Upper lobe of left lung (tissue), 6 donors: ENCODE data around the gene PAX2. TPM values are rescaled to one million over a fixed set of nuclear protein-coding genes. Genes with fewer than 3 reads are reported as not detected.

Experiments used
- ATAC-seq, 2 donors: fragments of 200-7000 bp; cut with Tn5 transposase; one replicate each; pipeline ENCODE4 v1.9.1; 2022; ENCODE audit warnings: mild to moderate bottlenecking in 2 of 2, moderate library complexity in 2 of 2; ENCODE audit not compliant: low FRiP score in 2 of 2
- DNase-seq, 2 donors: peaks; one replicate each; pipeline ENCODE4 v3.0.0-alpha.2; 2019 to 2020
- H3K27ac ChIP-seq, 4 donors: fragments of 200-600 bp; sonication (generic); one replicate each; pipeline ENCODE4 v1.5.1; 2016 to 2019
- H3K27me3 ChIP-seq, 4 donors: fragments of 200-600 bp; sonication (generic); one replicate each; pipeline ENCODE4 v1.5.1; 2017 to 2019
- H3K36me3 ChIP-seq, 4 donors: fragments of 200-600 bp; sonication (generic); one replicate each; pipeline ENCODE4 v1.5.1; 2016 to 2019
- H3K4me1 ChIP-seq, 4 donors: fragments of 200-600 bp; sonication (generic); one replicate each; pipeline ENCODE4 v1.5.1; 2018 to 2019
- H3K4me3 ChIP-seq, 4 donors: fragments of 200-600 bp; sonication (generic); one replicate each; pipeline ENCODE4 v1.5.1; 2017 to 2019; ENCODE audit warnings: mild to moderate bottlenecking in 2 of 4, moderate library complexity in 1 of 4
- H3K9me3 ChIP-seq, 4 donors: fragments of 200-600 bp; sonication (generic); one replicate each; pipeline ENCODE4 v1.5.1; 2018 to 2019
- CTCF ChIP-seq, 6 experiments: fragments of 450-650 bp in 4 of 6; fragments of 200-600 bp in 2 of 6; sonication (generic) in 2 of 6; IDR thresholded peaks; one replicate each; pipeline ENCODE4 v1.5.1; 2016 to 2019; ENCODE audit warnings: antibody characterized with exemption in 6 of 6
- EP300 ChIP-seq, 4 donors: sonication (generic); formaldehyde crosslinking; IDR thresholded peaks; one replicate each; pipeline ENCODE4 v1.5.1; 2017; ENCODE audit warnings: antibody characterized with exemption in 4 of 4, control low read depth in 2 of 4
- POLR2A ChIP-seq, 4 donors: fragments of 450-650 bp; IDR thresholded peaks; one replicate each; pipeline ENCODE4 v1.5.1; 2016 to 2017; ENCODE audit warnings: antibody characterized with exemption in 4 of 4, mild to moderate bottlenecking in 2 of 4
- POLR2AphosphoS5 ChIP-seq, 2 donors: sonication (generic); formaldehyde crosslinking; IDR thresholded peaks; one replicate each; pipeline ENCODE4 v1.5.1; 2017; ENCODE audit warnings: antibody characterized with exemption in 2 of 2
- WGBS, 2 donors: methylation state at CpG; one replicate each; pipeline ENCODE4 v1.1.5; 2017 to 2018; 5-methylcytosine and 5-hydroxymethylcytosine counted together
- total RNA-seq, 6 donors: library from RNA; depleted of rRNA in 4 of 6; stranded (reverse); fragments of >200 nt in 4 of 6; gene quantifications; one replicate each; pipeline versions ENCODE4 v1.1.0 to v1.2.1, GENCODE V29; 2016 to 2021
- donor health status: DM: no; HTN: no; CAD: no; lungs with moderate emphysema.
- donor health status: DM: no; HTN: yes; CAD: no; lungs with severe emphysema.

The PAX2 gene
- total RNA-seq, 6 donors from 2014 or later: 0.07 TPM; not detected in 5

- Histone ChIP-seq H3K4me3 (peak overlapping the region in 1 of 4 donors; percentile 26), H3K36me3 (no peaks in the 10 kb centered on the region), H3K27ac (no peak overlapping the region), H3K4me1 (peaks cover 17 to 33% (median 24%) of the 10 kb centered on the region in 4 donors), H3K27me3 (peaks cover 2 to 68% (median 28%) of the 10 kb centered on the region in 4 donors), H3K9me3 (no peaks in the 10 kb centered on the region)
- WGBS, 2 donors: 3% methylated on average over 30 to 32 of the region's 44 CpGs
- ATAC-seq: no peak
- DNase-seq: peak in 1 of 2 donors; percentile 79
- TF ChIP-seq CTCF (IDR thresholded peaks at IDR 0.05): no peak
- no peak for TF ChIP-seq EP300 (IDR thresholded peaks at IDR 0.05)
- TF ChIP-seq POLR2AphosphoS5 (IDR thresholded peaks at IDR 0.05): no peak
- no peak for TF ChIP-seq POLR2A (IDR thresholded peaks at IDR 0.05)
Measured at GRCh38 chr10:100728928-100729861, 16.2 kb upstream of the PAX2 start.

- no peaks in the 10 kb centered on the region for H3K36me3 ChIP-seq
- H3K4me1 ChIP-seq: peaks cover 17 to 30% (median 24%) of the 10 kb centered on the region in 4 donors
- DNase-seq: peak in 1 of 2 donors; percentile 84
- TF ChIP-seq CTCF (IDR thresholded peaks at IDR 0.05): no peak
- TF ChIP-seq POLR2AphosphoS5 (IDR thresholded peaks at IDR 0.05): no peak
- H3K9me3 ChIP-seq: no peaks in the 10 kb centered on the region
- ATAC-seq: no peak
- no peak overlapping the region for H3K27ac ChIP-seq
- peaks cover 2 to 67% (median 30%) of the 10 kb centered on the region in 4 donors for H3K27me3 ChIP-seq
- WGBS, 2 donors: 5 to 6% methylated on average over 48 to 65 of the region's 68 CpGs
- H3K4me3 ChIP-seq: peak overlapping the region in 3 of 4 donors; percentile 3 to 26 (median 18)
Measured at GRCh38 chr10:100729862-100730724, 15.3 kb upstream of the PAX2 start.

- no peak for TF ChIP-seq POLR2A (IDR thresholded peaks at IDR 0.05)
- no peak for TF ChIP-seq EP300 (IDR thresholded peaks at IDR 0.05)
- TF ChIP-seq POLR2AphosphoS5 (IDR thresholded peaks at IDR 0.05): no peak
- TF ChIP-seq CTCF (IDR thresholded peaks at IDR 0.05): no peak
- Histone ChIP-seq H3K27me3 (peaks cover 2 to 71% (median 33%) of the 10 kb centered on the region in 4 donors), H3K36me3 (no peaks in the 10 kb centered on the region), H3K4me1 (peaks cover 17 to 37% (median 24%) of the 10 kb centered on the region in 4 donors), H3K9me3 (no peaks in the 10 kb centered on the region), H3K4me3 (peak overlapping the region in 3 of 4 donors; percentile 3 to 26 (median 18)), H3K27ac (no peak overlapping the region)
- DNase-seq (peak in 1 of 2 donors; percentile 84), ATAC-seq (peak in 1 of 2 donors; percentile 63)
- WGBS, 2 donors: 3 to 4% methylated on average over 28 to 49 of the region's 49 CpGs
Measured at GRCh38 chr10:100730725-100731406, 14.5 kb upstream of the PAX2 start.

- TF ChIP-seq POLR2A (IDR thresholded peaks at IDR 0.05) (no peak), CTCF (IDR thresholded peaks at IDR 0.05) (no peak), EP300 (IDR thresholded peaks at IDR 0.05) (no peak), POLR2AphosphoS5 (IDR thresholded peaks at IDR 0.05) (no peak)
- peak in 1 of 2 donors; percentile 58 for DNase-seq
- no peak for ATAC-seq
- no peaks in the 10 kb centered on the region for H3K9me3 ChIP-seq
- peak overlapping the region in 1 of 4 donors; percentile 26 for H3K4me3 ChIP-seq
- WGBS, 2 donors: 42 to 52% methylated on average over 16 to 24 of the region's 24 CpGs
- H3K4me1 ChIP-seq: peaks cover 17 to 37% (median 24%) of the 10 kb centered on the region in 4 donors
- H3K36me3 ChIP-seq: no peaks in the 10 kb centered on the region
- H3K27me3 ChIP-seq: peaks cover 2 to 70% (median 35%) of the 10 kb centered on the region in 4 donors
- no peak overlapping the region for H3K27ac ChIP-seq
Measured at GRCh38 chr10:100731407-100732240, 13.8 kb upstream of the PAX2 start.
